NCI-H748 (cell line): ENCODE measurements around the gene C12orf76.
A peak's percentile ranks its signal among the peaks of the same experiment; 100 is the strongest.
"Not testable (repeated sequence)": the region's sequence is repeated elsewhere in the genome, so short reads cannot be mapped to it uniquely, and the experiment has no call there.

Source experiments
- DNase-seq: peaks from one replicate; lab custom pipeline; 2025; ENCODE audit not compliant: unreplicated experiment; lab: John Stamatoyannopoulos, UW

C12orf76 gene, protein sequence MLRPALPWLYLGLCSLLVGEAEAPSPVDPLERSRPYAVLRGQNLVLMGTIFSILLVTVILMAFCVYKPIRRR

GRCh38 chr12:110048242-110049027 is at the start of gene C12orf76:
Gene C12orf76 (minus strand): TSS chr12:110048522. CDS start chr12:110048495, 27 bp downstream.
- peak; percentile 97 for DNase-seq

DNA sequence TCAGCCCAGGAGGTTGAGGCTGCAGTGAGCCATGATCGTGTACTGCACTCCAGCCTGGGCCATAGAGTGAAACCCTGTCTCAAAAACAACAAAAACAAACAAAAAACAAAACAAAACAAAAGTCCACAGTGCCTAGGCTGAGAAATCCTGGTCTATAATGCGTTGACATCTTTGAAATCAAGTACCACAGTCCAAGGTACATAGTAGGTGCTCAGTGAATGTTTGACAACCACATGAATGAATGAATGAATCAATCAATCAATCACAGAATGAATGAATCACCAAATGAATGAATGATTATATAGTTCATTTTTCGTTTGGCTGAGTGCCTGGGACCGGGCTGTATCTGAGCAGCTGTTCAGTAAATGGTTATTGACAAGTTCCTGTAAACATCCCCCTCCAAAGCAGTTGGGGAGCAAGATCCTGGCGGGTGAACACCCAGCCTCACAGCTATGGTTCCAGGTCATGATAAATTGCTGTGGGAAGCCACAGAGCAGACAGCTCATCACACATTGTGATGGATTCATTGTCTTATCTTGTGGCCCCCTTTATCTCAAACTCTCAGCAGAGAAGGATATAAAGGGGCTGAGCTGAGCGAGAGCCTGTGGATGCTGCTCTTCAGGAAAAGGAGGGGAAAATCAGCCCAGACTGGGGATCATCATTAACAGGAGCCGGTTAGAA is 45.4 kb upstream of the C12orf76 start:
- DNase-seq: no peak

DNA sequence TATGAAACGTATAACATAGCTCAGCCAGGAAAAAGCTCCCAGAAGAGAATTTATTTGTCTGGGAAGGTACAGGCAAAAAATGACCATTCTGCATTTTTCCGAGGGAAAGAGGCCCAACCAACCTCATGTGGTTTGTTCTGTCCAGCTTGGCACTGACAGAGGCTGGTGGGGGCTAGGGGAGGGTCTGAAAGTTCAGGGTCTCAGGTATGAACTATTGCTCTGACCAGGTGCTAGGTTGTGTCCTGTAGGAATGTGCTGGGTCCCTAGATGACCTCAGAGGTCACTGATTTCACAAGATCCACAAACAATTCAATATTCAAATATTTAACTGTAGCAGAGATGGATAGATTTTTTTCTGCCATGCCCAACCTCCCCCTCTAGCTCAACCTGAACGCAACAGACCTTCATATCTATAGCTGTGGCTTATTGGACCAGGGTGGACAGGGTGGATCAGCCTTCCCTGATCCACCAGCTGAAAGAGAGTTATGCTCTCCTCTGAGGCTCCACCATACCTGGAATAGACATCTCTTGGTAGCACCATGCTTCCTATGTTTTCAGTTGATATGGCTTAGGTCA is 42.9 kb upstream of the C12orf76 start:
- DNase-seq: no peak

GRCh38 chr12:110090266-110091135 is 42.2 kb upstream of the C12orf76 start:
- DNase-seq: no peak

- DNase-seq: no peak
These were observed 40.6 kb upstream of the C12orf76 start for GRCh38 chr12:110088936-110089335.

GRCh38 chr12:110088216-110088615 is 39.9 kb upstream of the C12orf76 start:
- not testable (repeated sequence) for DNase-seq

DNA sequence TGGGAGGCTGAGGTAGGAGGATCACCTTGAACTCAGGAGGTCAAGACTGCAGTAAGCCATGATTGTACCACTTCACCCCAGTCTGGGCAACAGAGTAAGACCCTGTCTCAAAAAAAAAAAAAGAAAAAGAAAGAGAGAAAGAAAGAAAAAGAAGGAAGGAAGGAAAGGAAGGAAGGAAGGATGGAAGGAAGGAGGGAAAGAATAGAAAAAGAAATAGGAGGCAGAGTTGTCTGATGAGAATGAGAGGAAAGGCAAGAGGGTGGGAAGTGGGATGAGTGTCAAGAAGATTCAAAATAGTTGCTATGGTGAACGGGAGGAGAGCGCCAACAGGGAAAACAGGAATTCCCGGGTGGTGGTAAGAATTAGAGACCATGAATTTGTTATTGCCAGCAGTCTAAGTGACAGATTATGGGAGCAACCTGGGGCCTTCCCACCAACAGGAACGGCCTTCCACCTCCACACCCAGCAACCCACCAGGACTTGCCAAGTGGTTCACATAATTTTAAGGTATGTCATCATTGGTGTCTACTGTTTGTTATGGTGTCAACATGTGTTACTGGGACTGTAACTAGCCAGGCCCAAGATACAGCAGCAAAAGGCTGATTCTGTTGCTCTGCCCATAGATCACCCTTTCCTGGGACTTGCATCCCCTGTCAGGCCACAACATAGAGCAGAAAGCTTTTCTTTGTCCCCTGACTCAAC is 36.1 kb upstream of the C12orf76 start:
- DNase-seq: no peak

- DNase-seq: no peak
These were observed 32.1 kb upstream of the C12orf76 start for GRCh38 chr12:110080410-110080809.

- DNase-seq: peak; percentile 43
These were observed 31.4 kb upstream of the C12orf76 start for GRCh38 chr12:110079477-110080400.

DNA sequence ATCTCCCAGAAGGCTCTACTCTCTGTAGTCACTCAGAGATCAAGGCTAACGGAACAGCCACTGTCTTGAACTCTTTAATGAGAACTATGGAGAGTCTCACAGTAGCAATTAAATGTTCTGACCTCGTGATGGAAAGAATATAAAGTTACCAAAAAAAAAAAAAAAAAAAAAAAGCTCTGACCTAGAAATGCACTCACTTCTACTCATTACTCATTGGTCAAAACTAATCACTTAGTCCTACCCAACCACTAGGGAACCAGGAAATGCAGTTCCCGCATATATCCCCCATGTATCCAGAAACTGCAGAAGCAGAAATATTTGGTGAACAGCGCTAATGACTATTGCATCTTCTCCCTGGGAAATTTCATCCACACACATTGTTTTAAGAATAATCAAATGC is 29.5 kb upstream of the C12orf76 start:
- no peak for DNase-seq

DNA sequence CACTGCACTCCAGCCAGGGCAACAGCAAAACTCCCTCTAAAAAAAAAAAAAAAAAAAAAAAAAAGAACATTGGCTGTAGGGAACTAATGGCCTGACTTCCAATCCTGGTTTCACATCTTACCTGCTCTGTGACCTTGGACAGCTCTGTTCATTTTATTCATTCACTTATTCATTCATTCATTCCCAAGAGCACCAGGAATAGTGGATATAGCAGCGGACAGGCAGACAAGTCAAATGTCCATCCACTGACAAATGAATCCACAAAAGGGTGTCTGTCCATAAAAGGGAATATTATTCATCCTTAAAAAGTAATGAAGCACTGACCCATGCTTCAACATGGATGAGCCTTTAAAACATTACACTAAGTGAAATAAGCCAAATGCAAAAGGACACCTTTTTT is 27.6 kb upstream of the C12orf76 start:
- DNase-seq: no peak

DNA sequence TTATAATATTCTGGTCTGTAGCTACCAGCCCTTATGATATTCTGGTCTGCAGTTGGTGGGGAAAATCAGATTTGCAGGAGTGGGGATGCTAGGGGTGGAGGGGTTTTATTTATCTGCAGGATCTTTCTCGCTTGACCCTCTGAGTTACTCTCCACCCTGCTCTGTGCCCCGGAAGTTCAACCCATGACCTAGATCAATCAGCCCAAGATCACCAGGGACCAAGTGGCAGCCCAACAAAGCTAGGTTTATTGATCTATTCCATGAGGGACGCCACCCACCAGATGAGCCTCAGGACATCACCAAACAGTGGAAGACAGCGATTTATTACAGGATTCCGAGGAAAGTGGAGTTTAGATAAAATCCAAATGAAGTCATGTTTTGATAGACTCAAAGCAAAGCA is 25.8 kb upstream of the C12orf76 start:
- no peak for DNase-seq

GRCh38 chr12:110073049-110073831 is 24.9 kb upstream of the C12orf76 start:
- peak; percentile 75 for DNase-seq

DNA sequence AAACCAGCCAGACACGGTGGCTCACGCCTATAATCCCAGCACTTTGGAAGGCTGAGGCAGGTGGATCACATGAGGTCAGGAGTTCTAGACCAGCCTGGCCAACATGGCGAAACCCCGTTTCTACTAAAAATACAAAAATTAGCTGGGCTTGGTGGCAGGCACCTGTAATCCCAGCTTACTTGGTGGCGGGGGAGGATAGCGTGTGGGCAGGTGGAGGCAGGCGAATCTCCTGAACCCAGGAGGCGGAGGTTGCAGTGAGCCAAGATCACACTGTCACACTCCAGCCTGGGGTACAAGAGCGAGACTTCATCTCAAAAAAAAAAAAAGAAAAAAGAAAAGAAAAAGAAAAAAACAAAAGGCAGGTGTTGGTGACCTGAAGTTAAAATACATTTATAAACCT is 24.3 kb upstream of the C12orf76 start:
- not testable (repeated sequence) for DNase-seq

DNA sequence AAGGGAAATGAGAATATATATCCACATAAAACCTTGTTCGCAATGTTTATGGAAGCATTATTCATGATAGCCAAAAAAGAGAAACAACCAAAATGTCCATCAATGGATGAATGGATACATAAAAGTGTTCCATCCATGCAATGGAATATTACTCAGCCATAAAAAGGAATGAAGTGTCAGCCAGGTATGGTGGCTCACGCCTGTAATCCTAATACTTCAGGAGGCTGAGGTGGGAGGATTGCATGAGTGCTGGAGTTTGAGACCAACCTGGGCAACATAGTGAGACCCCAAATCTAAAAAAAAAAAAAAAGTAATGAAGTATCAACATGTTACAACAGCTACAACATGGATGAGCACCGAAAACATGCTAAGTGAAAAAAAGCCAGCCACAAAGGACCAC is 23.6 kb upstream of the C12orf76 start:
- DNase-seq: no peak

GRCh38 chr12:110071504-110071903 is 23.2 kb upstream of the C12orf76 start:
- DNase-seq: no peak

DNA sequence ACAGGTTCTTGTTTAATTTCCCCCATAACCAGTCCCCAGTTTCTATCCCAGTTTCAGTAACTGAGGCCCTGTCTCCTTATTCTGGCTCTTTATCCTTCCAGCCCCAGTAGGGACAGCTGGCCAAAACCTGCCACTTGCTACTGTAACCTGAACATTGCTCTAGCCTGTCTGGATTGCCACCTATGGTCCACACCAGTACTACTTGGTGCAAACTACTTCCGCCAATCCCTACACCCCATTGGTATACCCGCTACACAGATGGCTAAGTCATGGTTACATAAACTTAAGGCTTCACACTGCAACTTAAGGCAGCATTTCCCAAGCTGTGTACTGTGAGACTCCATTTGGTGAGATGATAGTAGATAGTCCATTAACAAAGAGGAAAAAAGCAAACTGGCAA is 20.3 kb upstream of the C12orf76 start:
- DNase-seq: no peak

GRCh38 chr12:110068115-110068514 is 19.8 kb upstream of the C12orf76 start:
- not testable (repeated sequence) for DNase-seq

- DNase-seq: no peak
These were observed 19.2 kb upstream of the C12orf76 start for GRCh38 chr12:110067531-110067930.
